GM23338 (cell line): ENCODE measurements around the gene CARMIL1. TPM values are rescaled to one million over a fixed set of nuclear protein-coding genes. Genes with fewer than 3 reads are reported as not detected.

Experiments
- CREB1 ChIP-seq: fragments of 250-450 bp; sonication (Bioruptor Pico); IDR thresholded peaks from 2 replicates; pipeline ENCODE4 v1.5.0; 2020; ENCODE audit warnings: low read depth, mild to moderate bottlenecking, moderate library complexity
- POLR2AphosphoS5 ChIP-seq: IDR thresholded peaks from 2 replicates; pipeline ENCODE4 v1.6.1; 2016; ENCODE audit warnings: antibody characterized with exemption, low read depth
- STAT1 ChIP-seq: IDR thresholded peaks from one replicate; pipeline ENCODE4 v1.6.1; 2016; ENCODE audit warnings: antibody characterized with exemption; ENCODE audit not compliant: unreplicated experiment
- ZNF331 ChIP-seq: fragments of 250-450 bp; sonication (Bioruptor Pico); IDR thresholded peaks from 2 replicates; pipeline ENCODE4 v1.5.0; 2020; ENCODE audit warnings: low read depth, mild to moderate bottlenecking, moderate library complexity
- polyA plus RNA-seq: library from polyadenylated mRNA; unstranded; fragments of >200 nt; fragmentation: Nextera tagmentation; extraction: Ambion mirVana; gene quantifications from 2 replicates; pipeline ENCODE4 v1.2.1, GENCODE V29; 2016
- total RNA-seq: library from RNA; depleted of rRNA; stranded (reverse); fragments of >200 nt; shearing (Covaris generic); gene quantifications from 2 replicates; pipeline ENCODE4 v1.2.3, GENCODE V29; 2014
- TF ChIP-seq, protein P1 (sequence below): fragments of 250-450 bp; sonication (Bioruptor Pico); IDR thresholded peaks from 2 replicates; pipeline ENCODE4 v1.5.0; 2020; ENCODE audit warnings: mild to moderate bottlenecking, moderate library complexity
- TF ChIP-seq, protein P2 (sequence below): IDR thresholded peaks from one replicate; pipeline ENCODE4 v1.6.1; 2018; ENCODE audit warnings: antibody characterized with exemption; ENCODE audit not compliant: unreplicated experiment
- TF ChIP-seq, protein P3 (sequence below), 2 experiments: fragments of 200-600 bp in 1 of 2; sonication (generic) in 1 of 2; conservative IDR thresholded peaks; 2 replicates each; pipeline versions ENCODE4 v1.5.1 to v1.6.1; 2016 to 2017; ENCODE audit warnings: antibody characterized with exemption in 2 of 2, low read depth in 2 of 2, mild to moderate bottlenecking in 2 of 2, moderate library complexity in 1 of 2
- TF ChIP-seq, protein P4 (sequence below): IDR thresholded peaks from 2 replicates; pipeline ENCODE4 v1.6.1; 2016; ENCODE audit warnings: antibody characterized with exemption

Gene CARMIL1
- total and polyA plus RNA-seq, 2 experiments from 2014 or later = 43.2 to 66.9 TPM

DNA sequence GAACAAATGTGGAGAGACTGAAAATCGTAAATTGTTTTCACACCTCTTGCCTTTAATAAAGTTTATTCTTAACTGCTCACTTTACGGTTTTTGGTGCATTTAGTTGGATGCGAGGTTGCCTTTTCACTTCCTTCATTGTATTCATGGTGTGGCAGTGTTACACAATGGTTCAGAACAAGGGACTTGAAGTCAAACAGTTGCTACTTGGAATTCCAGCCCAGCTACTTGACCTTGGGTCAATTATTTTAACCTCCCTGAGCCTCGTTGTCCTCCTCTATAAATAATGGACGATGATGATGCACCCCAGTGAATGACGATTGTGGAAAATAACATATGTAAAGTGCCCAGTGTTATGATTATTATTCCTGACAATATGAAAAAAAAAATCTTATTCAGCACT, 72.3 kb downstream of the CARMIL1 start (continued):
- TF ChIP-seq, protein P1, sequence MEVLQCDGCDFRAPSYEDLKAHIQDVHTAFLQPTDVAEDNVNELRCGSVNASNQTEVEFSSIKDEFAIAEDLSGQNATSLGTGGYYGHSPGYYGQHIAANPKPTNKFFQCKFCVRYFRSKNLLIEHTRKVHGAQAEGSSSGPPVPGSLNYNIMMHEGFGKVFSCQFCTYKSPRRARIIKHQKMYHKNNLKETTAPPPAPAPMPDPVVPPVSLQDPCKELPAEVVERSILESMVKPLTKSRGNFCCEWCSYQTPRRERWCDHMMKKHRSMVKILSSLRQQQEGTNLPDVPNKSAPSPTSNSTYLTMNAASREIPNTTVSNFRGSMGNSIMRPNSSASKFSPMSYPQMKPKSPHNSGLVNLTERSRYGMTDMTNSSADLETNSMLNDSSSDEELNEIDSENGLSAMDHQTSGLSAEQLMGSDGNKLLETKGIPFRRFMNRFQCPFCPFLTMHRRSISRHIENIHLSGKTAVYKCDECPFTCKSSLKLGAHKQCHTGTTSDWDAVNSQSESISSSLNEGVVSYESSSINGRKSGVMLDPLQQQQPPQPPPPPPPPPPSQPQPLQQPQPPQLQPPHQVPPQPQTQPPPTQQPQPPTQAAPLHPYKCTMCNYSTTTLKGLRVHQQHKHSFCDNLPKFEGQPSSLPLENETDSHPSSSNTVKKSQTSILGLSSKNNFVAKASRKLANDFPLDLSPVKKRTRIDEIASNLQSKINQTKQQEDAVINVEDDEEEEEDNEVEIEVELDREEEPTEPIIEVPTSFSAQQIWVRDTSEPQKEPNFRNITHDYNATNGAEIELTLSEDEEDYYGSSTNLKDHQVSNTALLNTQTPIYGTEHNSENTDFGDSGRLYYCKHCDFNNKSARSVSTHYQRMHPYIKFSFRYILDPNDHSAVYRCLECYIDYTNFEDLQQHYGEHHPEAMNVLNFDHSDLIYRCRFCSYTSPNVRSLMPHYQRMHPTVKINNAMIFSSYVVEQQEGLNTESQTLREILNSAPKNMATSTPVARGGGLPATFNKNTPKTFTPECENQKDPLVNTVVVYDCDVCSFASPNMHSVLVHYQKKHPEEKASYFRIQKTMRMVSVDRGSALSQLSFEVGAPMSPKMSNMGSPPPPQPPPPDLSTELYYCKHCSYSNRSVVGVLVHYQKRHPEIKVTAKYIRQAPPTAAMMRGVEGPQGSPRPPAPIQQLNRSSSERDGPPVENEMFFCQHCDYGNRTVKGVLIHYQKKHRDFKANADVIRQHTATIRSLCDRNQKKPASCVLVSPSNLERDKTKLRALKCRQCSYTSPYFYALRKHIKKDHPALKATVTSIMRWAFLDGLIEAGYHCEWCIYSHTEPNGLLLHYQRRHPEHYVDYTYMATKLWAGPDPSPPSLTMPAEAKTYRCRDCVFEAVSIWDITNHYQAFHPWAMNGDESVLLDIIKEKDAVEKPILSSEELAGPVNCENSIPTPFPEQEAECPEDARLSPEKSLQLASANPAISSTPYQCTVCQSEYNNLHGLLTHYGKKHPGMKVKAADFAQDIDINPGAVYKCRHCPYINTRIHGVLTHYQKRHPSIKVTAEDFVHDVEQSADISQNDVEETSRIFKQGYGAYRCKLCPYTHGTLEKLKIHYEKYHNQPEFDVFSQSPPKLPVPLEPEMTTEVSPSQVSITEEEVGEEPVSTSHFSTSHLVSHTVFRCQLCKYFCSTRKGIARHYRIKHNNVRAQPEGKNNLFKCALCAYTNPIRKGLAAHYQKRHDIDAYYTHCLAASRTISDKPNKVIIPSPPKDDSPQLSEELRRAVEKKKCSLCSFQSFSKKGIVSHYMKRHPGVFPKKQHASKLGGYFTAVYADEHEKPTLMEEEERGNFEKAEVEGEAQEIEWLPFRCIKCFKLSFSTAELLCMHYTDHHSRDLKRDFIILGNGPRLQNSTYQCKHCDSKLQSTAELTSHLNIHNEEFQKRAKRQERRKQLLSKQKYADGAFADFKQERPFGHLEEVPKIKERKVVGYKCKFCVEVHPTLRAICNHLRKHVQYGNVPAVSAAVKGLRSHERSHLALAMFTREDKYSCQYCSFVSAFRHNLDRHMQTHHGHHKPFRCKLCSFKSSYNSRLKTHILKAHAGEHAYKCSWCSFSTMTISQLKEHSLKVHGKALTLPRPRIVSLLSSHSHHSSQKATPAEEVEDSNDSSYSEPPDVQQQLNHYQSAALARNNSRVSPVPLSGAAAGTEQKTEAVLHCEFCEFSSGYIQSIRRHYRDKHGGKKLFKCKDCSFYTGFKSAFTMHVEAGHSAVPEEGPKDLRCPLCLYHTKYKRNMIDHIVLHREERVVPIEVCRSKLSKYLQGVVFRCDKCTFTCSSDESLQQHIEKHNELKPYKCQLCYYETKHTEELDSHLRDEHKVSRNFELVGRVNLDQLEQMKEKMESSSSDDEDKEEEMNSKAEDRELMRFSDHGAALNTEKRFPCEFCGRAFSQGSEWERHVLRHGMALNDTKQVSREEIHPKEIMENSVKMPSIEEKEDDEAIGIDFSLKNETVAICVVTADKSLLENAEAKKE (CRISPR knock-in tag) = no peak
- TF ChIP-seq CREB1 (CRISPR knock-in tag) = no peak
- TF ChIP-seq, protein P2, sequence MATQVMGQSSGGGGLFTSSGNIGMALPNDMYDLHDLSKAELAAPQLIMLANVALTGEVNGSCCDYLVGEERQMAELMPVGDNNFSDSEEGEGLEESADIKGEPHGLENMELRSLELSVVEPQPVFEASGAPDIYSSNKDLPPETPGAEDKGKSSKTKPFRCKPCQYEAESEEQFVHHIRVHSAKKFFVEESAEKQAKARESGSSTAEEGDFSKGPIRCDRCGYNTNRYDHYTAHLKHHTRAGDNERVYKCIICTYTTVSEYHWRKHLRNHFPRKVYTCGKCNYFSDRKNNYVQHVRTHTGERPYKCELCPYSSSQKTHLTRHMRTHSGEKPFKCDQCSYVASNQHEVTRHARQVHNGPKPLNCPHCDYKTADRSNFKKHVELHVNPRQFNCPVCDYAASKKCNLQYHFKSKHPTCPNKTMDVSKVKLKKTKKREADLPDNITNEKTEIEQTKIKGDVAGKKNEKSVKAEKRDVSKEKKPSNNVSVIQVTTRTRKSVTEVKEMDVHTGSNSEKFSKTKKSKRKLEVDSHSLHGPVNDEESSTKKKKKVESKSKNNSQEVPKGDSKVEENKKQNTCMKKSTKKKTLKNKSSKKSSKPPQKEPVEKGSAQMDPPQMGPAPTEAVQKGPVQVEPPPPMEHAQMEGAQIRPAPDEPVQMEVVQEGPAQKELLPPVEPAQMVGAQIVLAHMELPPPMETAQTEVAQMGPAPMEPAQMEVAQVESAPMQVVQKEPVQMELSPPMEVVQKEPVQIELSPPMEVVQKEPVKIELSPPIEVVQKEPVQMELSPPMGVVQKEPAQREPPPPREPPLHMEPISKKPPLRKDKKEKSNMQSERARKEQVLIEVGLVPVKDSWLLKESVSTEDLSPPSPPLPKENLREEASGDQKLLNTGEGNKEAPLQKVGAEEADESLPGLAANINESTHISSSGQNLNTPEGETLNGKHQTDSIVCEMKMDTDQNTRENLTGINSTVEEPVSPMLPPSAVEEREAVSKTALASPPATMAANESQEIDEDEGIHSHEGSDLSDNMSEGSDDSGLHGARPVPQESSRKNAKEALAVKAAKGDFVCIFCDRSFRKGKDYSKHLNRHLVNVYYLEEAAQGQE = no peak
- TF ChIP-seq, protein P3, sequence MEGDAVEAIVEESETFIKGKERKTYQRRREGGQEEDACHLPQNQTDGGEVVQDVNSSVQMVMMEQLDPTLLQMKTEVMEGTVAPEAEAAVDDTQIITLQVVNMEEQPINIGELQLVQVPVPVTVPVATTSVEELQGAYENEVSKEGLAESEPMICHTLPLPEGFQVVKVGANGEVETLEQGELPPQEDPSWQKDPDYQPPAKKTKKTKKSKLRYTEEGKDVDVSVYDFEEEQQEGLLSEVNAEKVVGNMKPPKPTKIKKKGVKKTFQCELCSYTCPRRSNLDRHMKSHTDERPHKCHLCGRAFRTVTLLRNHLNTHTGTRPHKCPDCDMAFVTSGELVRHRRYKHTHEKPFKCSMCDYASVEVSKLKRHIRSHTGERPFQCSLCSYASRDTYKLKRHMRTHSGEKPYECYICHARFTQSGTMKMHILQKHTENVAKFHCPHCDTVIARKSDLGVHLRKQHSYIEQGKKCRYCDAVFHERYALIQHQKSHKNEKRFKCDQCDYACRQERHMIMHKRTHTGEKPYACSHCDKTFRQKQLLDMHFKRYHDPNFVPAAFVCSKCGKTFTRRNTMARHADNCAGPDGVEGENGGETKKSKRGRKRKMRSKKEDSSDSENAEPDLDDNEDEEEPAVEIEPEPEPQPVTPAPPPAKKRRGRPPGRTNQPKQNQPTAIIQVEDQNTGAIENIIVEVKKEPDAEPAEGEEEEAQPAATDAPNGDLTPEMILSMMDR (conservative IDR thresholded peaks at IDR 0.05; ENCODE audit: low read depth in 2 of 2) = no peak
- no peak for TF ChIP-seq POLR2AphosphoS5
- no peak for TF ChIP-seq ZNF331
- no peak for TF ChIP-seq STAT1
- TF ChIP-seq, protein P4, sequence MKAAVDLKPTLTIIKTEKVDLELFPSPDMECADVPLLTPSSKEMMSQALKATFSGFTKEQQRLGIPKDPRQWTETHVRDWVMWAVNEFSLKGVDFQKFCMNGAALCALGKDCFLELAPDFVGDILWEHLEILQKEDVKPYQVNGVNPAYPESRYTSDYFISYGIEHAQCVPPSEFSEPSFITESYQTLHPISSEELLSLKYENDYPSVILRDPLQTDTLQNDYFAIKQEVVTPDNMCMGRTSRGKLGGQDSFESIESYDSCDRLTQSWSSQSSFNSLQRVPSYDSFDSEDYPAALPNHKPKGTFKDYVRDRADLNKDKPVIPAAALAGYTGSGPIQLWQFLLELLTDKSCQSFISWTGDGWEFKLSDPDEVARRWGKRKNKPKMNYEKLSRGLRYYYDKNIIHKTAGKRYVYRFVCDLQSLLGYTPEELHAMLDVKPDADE = no peak
